H1 (cell line): ENCODE results near the gene KRTAP10-5. TPM values are rescaled to one million over a fixed set of nuclear protein-coding genes. Genes with fewer than 3 reads are reported as not detected.
A peak's percentile ranks its signal among the peaks of the same experiment; 100 is the strongest.

Experiments used
- RAD21 ChIP-seq, 2 experiments: IDR thresholded peaks in 1 of 2; conservative IDR thresholded peaks in 1 of 2; 2 replicates each; pipeline ENCODE4 v1.6.1; 2011; ENCODE audit warnings: low read depth in 2 of 2, low read length in 2 of 2, improper control_type of control experiment in 1 of 2, inconsistent platforms in 1 of 2, mild to moderate bottlenecking in 1 of 2, moderate library complexity in 1 of 2
- RBBP5 ChIP-seq: IDR thresholded peaks from 2 replicates; pipeline ENCODE4 v1.7.1; 2012; ENCODE audit warnings: low read depth, mild to moderate bottlenecking, inconsistent platforms, low read length, moderate library complexity, borderline replicate concordance
- polyA plus RNA-seq, 7 experiments: library from polyadenylated mRNA; depleted of rRNA in 3 of 7; stranded (reverse) in 5 of 7; unstranded in 2 of 7; fragments of >200 nt in 5 of 7; fragments of 200-250 nt in 2 of 7; gene quantifications; 1 replicate in 5 of 7; 2 replicates in 1 of 7; 4 replicates in 1 of 7; pipeline versions ENCODE4 v1.2.1 to v1.2.3, GENCODE V29; 2011 to 2013; ENCODE audit warnings: missing spikeins in 2 of 7, mixed read lengths in 2 of 7
- total RNA-seq: library from RNA; stranded (reverse); fragmentation: NEBNext Ultra II Directional; extraction: Animal tissue kit (Norgen Biotek cat#: 25700); gene quantifications from 2 replicates; pipeline ENCODE4 v1.2.1, GENCODE V29; 2021
- TF ChIP-seq, protein P1 (sequence below): fragments of 300-600 bp; sonication (generic); IDR thresholded peaks from 2 replicates; pipeline ENCODE4 v1.7.1; 2012; ENCODE audit warnings: low read length, moderate library complexity, mild to moderate bottlenecking, inconsistent platforms; ENCODE audit not compliant: insufficient replicate concordance
- TF ChIP-seq, protein P2 (sequence below), 3 experiments: IDR thresholded peaks; 1 replicate in 2 of 3; 2 replicates in 1 of 3; pipeline versions ENCODE4 v1.5.1 to v1.6.1; 2011; ENCODE audit warnings: low read length in 3 of 3, mild to moderate bottlenecking in 3 of 3, inconsistent platforms in 2 of 3, low read depth in 1 of 3, moderate library complexity in 1 of 3; ENCODE audit not compliant: insufficient read depth in 1 of 3; ENCODE audit errors: control extremely low read depth in 1 of 3

Gene KRTAP10-5
- total and polyA plus RNA-seq, 2 of the 8 experiments (the other 6 are each of a cell fraction or from before 2014, with no cell fraction given): 0.09 TPM; not detected in 1

DNA sequence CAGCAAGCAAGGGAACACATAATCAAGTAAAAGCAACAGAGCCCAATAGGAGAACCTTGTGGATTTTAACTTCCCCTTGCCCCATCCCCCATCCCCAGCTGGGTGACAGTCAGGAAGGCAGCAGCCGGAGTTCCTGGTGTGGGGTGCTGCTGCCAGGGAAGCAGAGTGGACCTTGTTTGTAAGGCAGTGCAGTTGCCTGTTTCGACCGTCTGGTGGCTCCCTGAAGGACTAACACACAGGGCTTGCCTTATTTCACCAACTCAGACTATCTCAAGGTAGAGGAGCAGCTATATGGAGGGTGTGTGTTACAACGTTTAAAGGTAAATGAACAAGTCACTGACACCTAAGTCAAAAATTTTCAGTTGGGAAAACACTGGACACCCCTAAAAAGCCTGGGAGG is 38.1 kb upstream of the KRTAP10-5 start (continued):
- TF ChIP-seq, protein P1, sequence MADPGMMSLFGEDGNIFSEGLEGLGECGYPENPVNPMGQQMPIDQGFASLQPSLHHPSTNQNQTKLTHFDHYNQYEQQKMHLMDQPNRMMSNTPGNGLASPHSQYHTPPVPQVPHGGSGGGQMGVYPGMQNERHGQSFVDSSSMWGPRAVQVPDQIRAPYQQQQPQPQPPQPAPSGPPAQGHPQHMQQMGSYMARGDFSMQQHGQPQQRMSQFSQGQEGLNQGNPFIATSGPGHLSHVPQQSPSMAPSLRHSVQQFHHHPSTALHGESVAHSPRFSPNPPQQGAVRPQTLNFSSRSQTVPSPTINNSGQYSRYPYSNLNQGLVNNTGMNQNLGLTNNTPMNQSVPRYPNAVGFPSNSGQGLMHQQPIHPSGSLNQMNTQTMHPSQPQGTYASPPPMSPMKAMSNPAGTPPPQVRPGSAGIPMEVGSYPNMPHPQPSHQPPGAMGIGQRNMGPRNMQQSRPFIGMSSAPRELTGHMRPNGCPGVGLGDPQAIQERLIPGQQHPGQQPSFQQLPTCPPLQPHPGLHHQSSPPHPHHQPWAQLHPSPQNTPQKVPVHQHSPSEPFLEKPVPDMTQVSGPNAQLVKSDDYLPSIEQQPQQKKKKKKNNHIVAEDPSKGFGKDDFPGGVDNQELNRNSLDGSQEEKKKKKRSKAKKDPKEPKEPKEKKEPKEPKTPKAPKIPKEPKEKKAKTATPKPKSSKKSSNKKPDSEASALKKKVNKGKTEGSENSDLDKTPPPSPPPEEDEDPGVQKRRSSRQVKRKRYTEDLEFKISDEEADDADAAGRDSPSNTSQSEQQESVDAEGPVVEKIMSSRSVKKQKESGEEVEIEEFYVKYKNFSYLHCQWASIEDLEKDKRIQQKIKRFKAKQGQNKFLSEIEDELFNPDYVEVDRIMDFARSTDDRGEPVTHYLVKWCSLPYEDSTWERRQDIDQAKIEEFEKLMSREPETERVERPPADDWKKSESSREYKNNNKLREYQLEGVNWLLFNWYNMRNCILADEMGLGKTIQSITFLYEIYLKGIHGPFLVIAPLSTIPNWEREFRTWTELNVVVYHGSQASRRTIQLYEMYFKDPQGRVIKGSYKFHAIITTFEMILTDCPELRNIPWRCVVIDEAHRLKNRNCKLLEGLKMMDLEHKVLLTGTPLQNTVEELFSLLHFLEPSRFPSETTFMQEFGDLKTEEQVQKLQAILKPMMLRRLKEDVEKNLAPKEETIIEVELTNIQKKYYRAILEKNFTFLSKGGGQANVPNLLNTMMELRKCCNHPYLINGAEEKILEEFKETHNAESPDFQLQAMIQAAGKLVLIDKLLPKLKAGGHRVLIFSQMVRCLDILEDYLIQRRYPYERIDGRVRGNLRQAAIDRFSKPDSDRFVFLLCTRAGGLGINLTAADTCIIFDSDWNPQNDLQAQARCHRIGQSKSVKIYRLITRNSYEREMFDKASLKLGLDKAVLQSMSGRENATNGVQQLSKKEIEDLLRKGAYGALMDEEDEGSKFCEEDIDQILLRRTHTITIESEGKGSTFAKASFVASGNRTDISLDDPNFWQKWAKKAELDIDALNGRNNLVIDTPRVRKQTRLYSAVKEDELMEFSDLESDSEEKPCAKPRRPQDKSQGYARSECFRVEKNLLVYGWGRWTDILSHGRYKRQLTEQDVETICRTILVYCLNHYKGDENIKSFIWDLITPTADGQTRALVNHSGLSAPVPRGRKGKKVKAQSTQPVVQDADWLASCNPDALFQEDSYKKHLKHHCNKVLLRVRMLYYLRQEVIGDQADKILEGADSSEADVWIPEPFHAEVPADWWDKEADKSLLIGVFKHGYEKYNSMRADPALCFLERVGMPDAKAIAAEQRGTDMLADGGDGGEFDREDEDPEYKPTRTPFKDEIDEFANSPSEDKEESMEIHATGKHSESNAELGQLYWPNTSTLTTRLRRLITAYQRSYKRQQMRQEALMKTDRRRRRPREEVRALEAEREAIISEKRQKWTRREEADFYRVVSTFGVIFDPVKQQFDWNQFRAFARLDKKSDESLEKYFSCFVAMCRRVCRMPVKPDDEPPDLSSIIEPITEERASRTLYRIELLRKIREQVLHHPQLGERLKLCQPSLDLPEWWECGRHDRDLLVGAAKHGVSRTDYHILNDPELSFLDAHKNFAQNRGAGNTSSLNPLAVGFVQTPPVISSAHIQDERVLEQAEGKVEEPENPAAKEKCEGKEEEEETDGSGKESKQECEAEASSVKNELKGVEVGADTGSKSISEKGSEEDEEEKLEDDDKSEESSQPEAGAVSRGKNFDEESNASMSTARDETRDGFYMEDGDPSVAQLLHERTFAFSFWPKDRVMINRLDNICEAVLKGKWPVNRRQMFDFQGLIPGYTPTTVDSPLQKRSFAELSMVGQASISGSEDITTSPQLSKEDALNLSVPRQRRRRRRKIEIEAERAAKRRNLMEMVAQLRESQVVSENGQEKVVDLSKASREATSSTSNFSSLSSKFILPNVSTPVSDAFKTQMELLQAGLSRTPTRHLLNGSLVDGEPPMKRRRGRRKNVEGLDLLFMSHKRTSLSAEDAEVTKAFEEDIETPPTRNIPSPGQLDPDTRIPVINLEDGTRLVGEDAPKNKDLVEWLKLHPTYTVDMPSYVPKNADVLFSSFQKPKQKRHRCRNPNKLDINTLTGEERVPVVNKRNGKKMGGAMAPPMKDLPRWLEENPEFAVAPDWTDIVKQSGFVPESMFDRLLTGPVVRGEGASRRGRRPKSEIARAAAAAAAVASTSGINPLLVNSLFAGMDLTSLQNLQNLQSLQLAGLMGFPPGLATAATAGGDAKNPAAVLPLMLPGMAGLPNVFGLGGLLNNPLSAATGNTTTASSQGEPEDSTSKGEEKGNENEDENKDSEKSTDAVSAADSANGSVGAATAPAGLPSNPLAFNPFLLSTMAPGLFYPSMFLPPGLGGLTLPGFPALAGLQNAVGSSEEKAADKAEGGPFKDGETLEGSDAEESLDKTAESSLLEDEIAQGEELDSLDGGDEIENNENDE: no peak
- TF ChIP-seq RBBP5 (no peak), RAD21 (IDR thresholded peaks at IDR 0.05 in 1 of 2, conservative IDR thresholded peaks at IDR 0.05 in 1 of 2; ENCODE audit: low read depth in 2 of 2, low read length in 2 of 2) (peak; percentile 52 to 62; a peak in 3 of 4 replicates)
- TF ChIP-seq, protein P2, sequence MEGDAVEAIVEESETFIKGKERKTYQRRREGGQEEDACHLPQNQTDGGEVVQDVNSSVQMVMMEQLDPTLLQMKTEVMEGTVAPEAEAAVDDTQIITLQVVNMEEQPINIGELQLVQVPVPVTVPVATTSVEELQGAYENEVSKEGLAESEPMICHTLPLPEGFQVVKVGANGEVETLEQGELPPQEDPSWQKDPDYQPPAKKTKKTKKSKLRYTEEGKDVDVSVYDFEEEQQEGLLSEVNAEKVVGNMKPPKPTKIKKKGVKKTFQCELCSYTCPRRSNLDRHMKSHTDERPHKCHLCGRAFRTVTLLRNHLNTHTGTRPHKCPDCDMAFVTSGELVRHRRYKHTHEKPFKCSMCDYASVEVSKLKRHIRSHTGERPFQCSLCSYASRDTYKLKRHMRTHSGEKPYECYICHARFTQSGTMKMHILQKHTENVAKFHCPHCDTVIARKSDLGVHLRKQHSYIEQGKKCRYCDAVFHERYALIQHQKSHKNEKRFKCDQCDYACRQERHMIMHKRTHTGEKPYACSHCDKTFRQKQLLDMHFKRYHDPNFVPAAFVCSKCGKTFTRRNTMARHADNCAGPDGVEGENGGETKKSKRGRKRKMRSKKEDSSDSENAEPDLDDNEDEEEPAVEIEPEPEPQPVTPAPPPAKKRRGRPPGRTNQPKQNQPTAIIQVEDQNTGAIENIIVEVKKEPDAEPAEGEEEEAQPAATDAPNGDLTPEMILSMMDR (IDR thresholded peaks at IDR 0.05; ENCODE audit: control extremely low read depth in 1 of 3, insufficient read depth in 1 of 3, low read depth in 1 of 3, low read length in 3 of 3): peak; percentile 58 to 69 (median 67)
